ENCODE measurements around the gene CDK17.
"Not testable (repeated sequence)": the region's sequence is repeated elsewhere in the genome, so short reads cannot be mapped to it uniquely, and the experiment has no call there.

The CDK17 gene

GRCh38 chr12:96399919-96400630, at the start of gene CDK17:
Gene CDK17, minus strand, starts transcription at chr12:96400439. Its CDS starts 65,603 bp downstream, at chr12:96334836.
- DNase-seq, result peak; percentile 73 to 81

GRCh38 chr12:96448300-96448699, 48.1 kb upstream of the CDK17 start:
- no peak for DNase-seq

GRCh38 chr12:96447256-96447655, 47.0 kb upstream of the CDK17 start:
- DNase-seq, result no peak

GRCh38 chr12:96445691-96446583, 45.7 kb upstream of the CDK17 start:
- DNase-seq, result peak in 1 of 2 donors; percentile 21

GRCh38 chr12:96444399-96444798, 44.2 kb upstream of the CDK17 start:
- no peak for DNase-seq

- DNase-seq, result no peak
These were observed 42.7 kb upstream of the CDK17 start for GRCh38 chr12:96442906-96443305.

- no peak for DNase-seq
These were observed 41.6 kb upstream of the CDK17 start for GRCh38 chr12:96441816-96442215.

GRCh38 chr12:96438330-96438729, 38.1 kb upstream of the CDK17 start:
- no peak for DNase-seq

- no peak for DNase-seq
These were observed 36.9 kb upstream of the CDK17 start for GRCh38 chr12:96437171-96437445.

- DNase-seq, result no peak
These were observed 36.3 kb upstream of the CDK17 start for GRCh38 chr12:96436366-96437170.

GRCh38 chr12:96434107-96434506, 33.9 kb upstream of the CDK17 start:
- peak; percentile 33 to 47 for DNase-seq

GRCh38 chr12:96432496-96433321, 32.5 kb upstream of the CDK17 start:
- DNase-seq, result not testable (repeated sequence)

GRCh38 chr12:96431067-96431466, 30.8 kb upstream of the CDK17 start:
- no peak for DNase-seq

GRCh38 chr12:96427269-96427729, 27.1 kb upstream of the CDK17 start:
- DNase-seq, result peak in 1 of 2 donors; percentile 29

- no peak for DNase-seq
These were observed 25.7 kb upstream of the CDK17 start for GRCh38 chr12:96425951-96426350.

GRCh38 chr12:96425321-96425720, 25.1 kb upstream of the CDK17 start:
- no peak for DNase-seq

GRCh38 chr12:96424601-96425000, 24.4 kb upstream of the CDK17 start:
- DNase-seq, result no peak

- no peak for DNase-seq
These were observed 22.0 kb upstream of the CDK17 start for GRCh38 chr12:96422192-96422591.

GRCh38 chr12:96421014-96421413, 20.8 kb upstream of the CDK17 start:
- no peak for DNase-seq

- no peak for DNase-seq
These were observed 20.1 kb upstream of the CDK17 start for GRCh38 chr12:96420277-96420835.

GRCh38 chr12:96419576-96420276, 19.5 kb upstream of the CDK17 start:
- no peak for DNase-seq
